Activated CD4-positive, alpha-beta T cell treated with anti-CD3 and anti-CD28 coated beads, Interleukin-2, amount 50 U/mL, for 48 hours (primary cell): ENCODE results near the gene STAT6.
A peak's percentile ranks its signal among the peaks of the same experiment; 100 is the strongest.

Experiments used
- DNase-seq, 2 experiments: peaks; one replicate each; pipeline ENCODE4 v3.0.0-alpha.2; 2020

STAT6 gene

GRCh38 chr12:57046947-57047890 is 63.9 kb downstream of the STAT6 start:
- peak; percentile 67 to 76 for DNase-seq

DNA sequence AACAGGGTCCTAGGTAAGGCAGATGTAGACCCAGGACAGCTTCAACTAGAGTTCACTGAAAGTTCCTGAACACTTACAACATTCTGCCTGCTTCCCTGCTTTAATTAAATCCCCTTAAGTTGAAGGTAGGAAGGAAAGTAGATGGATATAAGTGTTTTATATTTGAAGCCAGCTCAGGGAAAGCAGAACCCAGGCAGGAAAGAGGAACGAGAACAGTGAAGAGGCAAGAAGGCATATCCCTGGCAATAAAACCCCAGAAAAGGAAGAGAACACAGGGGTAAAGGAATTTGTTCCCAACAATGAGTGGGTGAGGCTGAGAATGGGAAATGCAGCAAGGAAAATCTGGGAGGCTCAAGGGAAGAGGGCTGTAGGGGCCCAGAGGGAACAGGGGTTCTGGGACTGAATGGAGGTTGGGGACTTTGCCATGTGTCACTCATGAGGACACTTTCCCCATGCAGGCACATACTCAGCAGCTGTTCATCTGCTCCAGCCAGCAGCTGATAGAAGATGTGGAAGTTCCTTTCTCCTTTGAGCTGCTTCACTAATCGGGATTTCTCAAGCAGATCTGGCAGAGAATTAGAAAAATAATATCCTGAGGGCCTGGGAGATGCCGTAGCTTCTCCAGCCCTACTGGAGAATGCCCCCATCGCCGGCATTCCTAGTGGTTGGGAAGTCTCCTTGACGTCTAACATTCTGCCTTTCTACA is 64.9 kb downstream of the STAT6 start:
- DNase-seq, result no peak
